ENCODE results near the gene INPP5D. TPM values are rescaled to one million over a fixed set of nuclear protein-coding genes. Genes with fewer than 3 reads are reported as not detected.
A peak's percentile ranks its signal among the peaks of the same experiment; 100 is the strongest.

Gene INPP5D
- total and polyA plus RNA-seq, 2 donors (not counting 1 experiment from before 2014, with no cell fraction given): 152 to 444 TPM

DNA sequence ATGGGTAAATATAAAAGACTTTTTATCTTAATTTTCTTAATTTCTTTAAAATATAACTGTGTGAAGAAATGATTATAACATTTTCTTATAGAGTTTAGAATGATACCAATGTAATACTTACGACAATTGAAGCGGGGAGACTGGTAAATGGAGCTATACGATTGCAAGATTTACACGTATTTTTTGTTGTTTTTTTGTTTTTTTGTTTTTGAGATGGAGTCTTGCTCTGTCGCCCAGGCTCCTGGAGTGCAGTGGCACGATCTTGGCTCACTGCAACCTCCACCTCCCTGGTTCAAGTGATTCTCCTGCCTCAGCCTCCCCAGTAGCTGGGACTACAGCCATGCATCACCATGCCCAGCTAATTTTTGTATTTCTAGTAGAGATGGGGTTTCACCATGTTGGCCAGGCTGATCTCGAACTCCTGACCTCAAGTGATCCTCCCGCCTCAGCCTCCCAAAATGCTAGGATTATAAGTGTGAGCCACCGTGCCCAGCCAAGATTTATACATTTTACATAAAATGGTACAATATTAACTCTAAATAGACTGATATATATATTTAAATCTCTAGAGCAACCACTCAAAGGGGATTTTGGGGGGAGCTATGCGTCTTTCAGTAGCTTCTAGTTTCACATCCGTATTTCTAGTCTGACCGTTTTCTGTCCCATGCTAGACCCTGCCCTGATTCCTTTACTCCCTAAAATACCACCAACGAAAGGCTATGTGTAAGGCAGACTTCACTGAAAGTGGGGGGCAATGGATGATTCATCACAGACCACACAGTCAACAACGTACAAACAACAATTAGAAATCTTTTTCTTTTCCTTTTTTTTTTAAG lies 163.1 kb downstream of the INPP5D start:
- no peaks in the 10 kb centered on the region for H3K27me3 Mint-ChIP-seq
- Histone ChIP-seq H4K20me1 (ENCODE audit: control insufficient read depth, insufficient read depth, low read length, poor library complexity, severe bottlenecking) (no peaks in the 10 kb centered on the region), H3K36me3 (replicated peaks in 1 of 2; ENCODE audit: control extremely low read depth in 1 of 2, control insufficient read depth in 1 of 2, extremely low read depth in 1 of 2, insufficient read depth in 2 of 2, low read length in 1 of 2) (no peaks in the 10 kb centered on the region), H3K79me2 (ENCODE audit: control insufficient read depth, insufficient read depth, low read length) (no peaks in the 10 kb centered on the region), H3K27me3 (replicated peaks in 1 of 4; ENCODE audit: control extremely low read depth in 1 of 4, control insufficient read depth in 3 of 4, insufficient read depth in 4 of 4, low read length in 3 of 4) (no peaks in the 10 kb centered on the region), H3K4me1 (ENCODE audit: control insufficient read depth in 2 of 2, insufficient read depth in 2 of 2, low read length in 2 of 2) (peaks cover 0 to 6% of the 10 kb centered on the region in 2 donors), H3K27ac (ENCODE audit: low read length in 2 of 2) (no peak overlapping the region), H2AFZ (ENCODE audit: insufficient read depth, low read depth, low read length, poor library complexity, severe bottlenecking) (no peak overlapping the region), H3K4me2 (replicated peaks; ENCODE audit: low read depth, low read length, poor library complexity, severe bottlenecking) (peak overlapping the region; percentile 3), H3K4me3 (ENCODE audit: control extremely low read depth in 1 of 5, extremely low read depth in 1 of 5, insufficient read depth in 1 of 5, low read depth in 2 of 5, low read length in 4 of 5) (no peak overlapping the region), H3K9me3 (ENCODE audit: control extremely low read depth in 1 of 3, control insufficient read depth in 2 of 3, insufficient read depth in 1 of 3, low read length in 2 of 3) (no peaks in the 10 kb centered on the region), H3K9ac (ENCODE audit: low read length) (no peak overlapping the region)
- peaks cover 9% of the 10 kb centered on the region for H3K4me1 Mint-ChIP-seq
- intact Hi-C loops (cut with micrococcal nuclease): no loop called here
- peak; percentile 62 for DNase-seq
- TF ChIP-seq EZH2 (IDR thresholded peaks at IDR 0.05; ENCODE audit: borderline replicate concordance, insufficient read depth, low read depth, low read length, poor library complexity, severe bottlenecking): no peak
- TF ChIP-seq, protein P1, sequence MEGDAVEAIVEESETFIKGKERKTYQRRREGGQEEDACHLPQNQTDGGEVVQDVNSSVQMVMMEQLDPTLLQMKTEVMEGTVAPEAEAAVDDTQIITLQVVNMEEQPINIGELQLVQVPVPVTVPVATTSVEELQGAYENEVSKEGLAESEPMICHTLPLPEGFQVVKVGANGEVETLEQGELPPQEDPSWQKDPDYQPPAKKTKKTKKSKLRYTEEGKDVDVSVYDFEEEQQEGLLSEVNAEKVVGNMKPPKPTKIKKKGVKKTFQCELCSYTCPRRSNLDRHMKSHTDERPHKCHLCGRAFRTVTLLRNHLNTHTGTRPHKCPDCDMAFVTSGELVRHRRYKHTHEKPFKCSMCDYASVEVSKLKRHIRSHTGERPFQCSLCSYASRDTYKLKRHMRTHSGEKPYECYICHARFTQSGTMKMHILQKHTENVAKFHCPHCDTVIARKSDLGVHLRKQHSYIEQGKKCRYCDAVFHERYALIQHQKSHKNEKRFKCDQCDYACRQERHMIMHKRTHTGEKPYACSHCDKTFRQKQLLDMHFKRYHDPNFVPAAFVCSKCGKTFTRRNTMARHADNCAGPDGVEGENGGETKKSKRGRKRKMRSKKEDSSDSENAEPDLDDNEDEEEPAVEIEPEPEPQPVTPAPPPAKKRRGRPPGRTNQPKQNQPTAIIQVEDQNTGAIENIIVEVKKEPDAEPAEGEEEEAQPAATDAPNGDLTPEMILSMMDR (IDR thresholded peaks at IDR 0.05): no peak
- ChIA-PET CTCF (interaction anchor here (1.2 to 2.0 kb wide), 3 partner anchors 17 to 27 kb away, joined by 3 to 10 read pairs (median 7); no protein-coding TSS in a partner anchor), POLR2A (interaction anchor here (0.8 kb wide), 1 partner anchor 27 kb away, joined by 3 read pairs; no protein-coding TSS in a partner anchor)
- WGBS (ENCODE audit: insufficient coverage): no CpG with 5 or more reads among the region's 14 CpGs
- ATAC-seq (ENCODE audit: low read depth): peak; percentile 80
- H3K27ac Mint-ChIP-seq: peak overlapping the region; percentile 44
- H3K4me3 Mint-ChIP-seq: peak overlapping the region; percentile 51
- no peaks in the 10 kb centered on the region for H3K9me3 Mint-ChIP-seq (ENCODE audit: insufficient read depth)
